Mesendoderm (in vitro differentiated cells): ENCODE measurements around the gene SMIM3.
A peak's percentile ranks its signal among the peaks of the same experiment; 100 is the strongest.

Source experiments
- DNase-seq: peaks from one replicate; pipeline ENCODE4 v3.0.0; 2013
- H2AK5ac ChIP-seq: 2 replicates; pipeline ENCODE4 v1.6.1; 2013; ENCODE audit warnings: low read length, inconsistent platforms
- H2BK120ac ChIP-seq: 2 replicates; pipeline ENCODE4 v1.6.1; 2013; ENCODE audit warnings: low read depth, mild to moderate bottlenecking, low read length, moderate library complexity, mixed read lengths
- H2BK15ac ChIP-seq: replicated peaks from 2 replicates; pipeline ENCODE4 v1.6.1; 2013; ENCODE audit warnings: low read depth, mild to moderate bottlenecking, moderate library complexity
- H2BK5ac ChIP-seq: 2 replicates; pipeline ENCODE4 v1.6.1; 2013; ENCODE audit warnings: low read length, inconsistent platforms
- H3K18ac ChIP-seq: 2 replicates; pipeline ENCODE4 v1.6.1; 2013; ENCODE audit warnings: mild to moderate bottlenecking, low read length, mixed read lengths
- H3K23ac ChIP-seq: one replicate; pipeline ENCODE4 v1.6.1; 2013; ENCODE audit warnings: low read length
- H3K27ac ChIP-seq: 2 replicates; pipeline ENCODE4 v1.5.1; 2013; ENCODE audit warnings: low read depth, mild to moderate bottlenecking, inconsistent platforms, low read length, moderate library complexity
- H3K27me3 ChIP-seq: 2 replicates; pipeline ENCODE4 v1.6.1; 2013; ENCODE audit warnings: low read length, control low read depth, mild to moderate bottlenecking, inconsistent platforms; ENCODE audit not compliant: insufficient read depth, poor library complexity
- H3K36me3 ChIP-seq: 2 replicates; pipeline ENCODE4 v1.6.1; 2013; ENCODE audit warnings: low read length, inconsistent platforms; ENCODE audit not compliant: control insufficient read depth, insufficient read depth
- H3K4ac ChIP-seq: one replicate; pipeline ENCODE4 v1.6.1; 2013; ENCODE audit warnings: low read depth, mild to moderate bottlenecking, low read length, moderate library complexity
- H3K4me1 ChIP-seq: 2 replicates; pipeline ENCODE4 v1.6.1; 2013; ENCODE audit warnings: low read depth, low read length, inconsistent platforms; ENCODE audit not compliant: control insufficient read depth
- H3K4me2 ChIP-seq: 2 replicates; pipeline ENCODE4 v1.6.1; 2013; ENCODE audit warnings: low read length
- H3K4me3 ChIP-seq: 2 replicates; pipeline ENCODE4 v1.5.1; 2013; ENCODE audit warnings: mild to moderate bottlenecking, low read length
- H3K56ac ChIP-seq: one replicate; pipeline ENCODE4 v1.6.1; 2013; ENCODE audit warnings: low read length
- H3K79me1 ChIP-seq: 2 replicates; pipeline ENCODE4 v1.6.1; 2013; ENCODE audit warnings: low read length, inconsistent platforms
- H3K79me2 ChIP-seq: 2 replicates; pipeline ENCODE4 v1.6.1; 2013; ENCODE audit warnings: mild to moderate bottlenecking, low read length; ENCODE audit not compliant: control insufficient read depth, insufficient read depth
- H3K9ac ChIP-seq: 2 replicates; pipeline ENCODE4 v1.6.1; 2013; ENCODE audit warnings: low read length, inconsistent platforms
- H4K5ac ChIP-seq: one replicate; pipeline ENCODE4 v1.6.1; 2013; ENCODE audit warnings: low read length
- H4K8ac ChIP-seq: one replicate; pipeline ENCODE4 v1.6.1; 2013; ENCODE audit warnings: low read depth, mild to moderate bottlenecking, control low read depth, low read length, moderate library complexity
- WGBS: extraction: QIAGEN DNeasy Blood & Tissue Kit; methylation state at CpG from one replicate; pipeline ENCODE4 v1.1.7; 2013; ENCODE audit warnings: low lambda C conversion rate, missing lambda C conversion rate; ENCODE audit not compliant: insufficient coverage; ENCODE audit errors: extremely low coverage; 5-methylcytosine and 5-hydroxymethylcytosine counted together

The SMIM3 gene

DNA sequence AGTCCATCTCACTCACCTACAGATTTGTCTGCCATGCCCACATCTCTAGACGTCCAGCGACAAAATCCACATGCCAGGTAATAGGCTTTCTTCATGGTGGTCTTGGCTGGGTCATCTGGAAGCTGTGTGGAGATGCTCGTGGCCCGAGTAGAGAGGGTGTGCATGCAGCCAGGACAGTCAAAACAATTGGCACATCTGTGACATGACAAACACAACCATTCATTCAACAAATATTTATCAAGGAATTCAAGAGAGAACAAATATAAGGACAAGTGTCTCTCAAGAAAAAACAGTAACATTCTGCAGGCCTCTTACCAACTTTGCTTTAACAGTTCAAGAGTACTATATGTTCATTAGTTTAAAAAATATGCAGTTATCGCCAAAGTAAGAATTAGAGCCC lies 25.1 kb upstream of the SMIM3 start:
- H3K23ac ChIP-seq: no peak overlapping the region
- no peak overlapping the region for H3K27ac ChIP-seq
- H3K56ac ChIP-seq: no peak overlapping the region
- peaks cover 7% of the 10 kb centered on the region for H3K79me2 ChIP-seq
- H4K5ac ChIP-seq: no peak overlapping the region
- no peak overlapping the region for H4K8ac ChIP-seq
- H3K9ac ChIP-seq: no peak overlapping the region
- H3K4me1 ChIP-seq: peaks cover 2% of the 10 kb centered on the region
- no peaks in the 10 kb centered on the region for H3K27me3 ChIP-seq
- H3K36me3 ChIP-seq: peaks cover 3% of the 10 kb centered on the region
- no peak overlapping the region for H3K4me2 ChIP-seq
- H2BK15ac ChIP-seq: no peak overlapping the region
- no CpG with 5 or more reads among the region's 5 CpGs for WGBS
- H3K79me1 ChIP-seq: peaks cover 6% of the 10 kb centered on the region
- no peak overlapping the region for H2BK5ac ChIP-seq
- H3K4ac ChIP-seq: no peak overlapping the region
- DNase-seq: no peak
- H2AK5ac ChIP-seq: no peak overlapping the region
- H3K4me3 ChIP-seq: no peak overlapping the region
- H2BK120ac ChIP-seq: no peak overlapping the region
- no peak overlapping the region for H3K18ac ChIP-seq

GRCh38 chr5:150753863-150754262 lies 24.7 kb upstream of the SMIM3 start:
- DNase-seq: no peak
- no peak overlapping the region for H2BK5ac ChIP-seq
- H3K4me1 ChIP-seq: peaks cover 2% of the 10 kb centered on the region
- peaks cover 3% of the 10 kb centered on the region for H3K36me3 ChIP-seq
- H3K56ac ChIP-seq: no peak overlapping the region
- H3K4me2 ChIP-seq: no peak overlapping the region
- H3K27me3 ChIP-seq: no peaks in the 10 kb centered on the region
- H4K5ac ChIP-seq: no peak overlapping the region
- no peak overlapping the region for H3K27ac ChIP-seq
- no CpG with 5 or more reads among the region's 1 CpG for WGBS
- H3K9ac ChIP-seq: no peak overlapping the region
- H2BK15ac ChIP-seq: no peak overlapping the region
- no peak overlapping the region for H3K4ac ChIP-seq
- H2AK5ac ChIP-seq: no peak overlapping the region
- H3K23ac ChIP-seq: no peak overlapping the region
- H3K4me3 ChIP-seq: no peak overlapping the region
- H2BK120ac ChIP-seq: no peak overlapping the region
- H3K79me1 ChIP-seq: peaks cover 6% of the 10 kb centered on the region
- H4K8ac ChIP-seq: no peak overlapping the region
- no peak overlapping the region for H3K18ac ChIP-seq
- H3K79me2 ChIP-seq: peaks cover 7% of the 10 kb centered on the region

- Histone ChIP-seq H3K4me1 (peaks cover 2% of the 10 kb centered on the region), H3K36me3 (peaks cover 3% of the 10 kb centered on the region), H3K27ac (no peak overlapping the region), H4K8ac (no peak overlapping the region), H3K79me1 (peaks cover 5% of the 10 kb centered on the region), H3K79me2 (peaks cover 7% of the 10 kb centered on the region), H2BK5ac (no peak overlapping the region), H3K56ac (no peak overlapping the region), H3K4me2 (no peak overlapping the region), H2BK120ac (no peak overlapping the region), H3K23ac (no peak overlapping the region), H3K4ac (no peak overlapping the region), H2AK5ac (no peak overlapping the region), H3K9ac (peak overlapping the region; percentile 1), H3K27me3 (no peaks in the 10 kb centered on the region), H2BK15ac (no peak overlapping the region), H3K18ac (no peak overlapping the region), H3K4me3 (no peak overlapping the region), H4K5ac (no peak overlapping the region)
- DNase-seq: no peak
- no CpG with 5 or more reads among the region's 1 CpG for WGBS
Observed at GRCh38 chr5:150757087-150757649, 21.4 kb upstream of the SMIM3 start.

DNA sequence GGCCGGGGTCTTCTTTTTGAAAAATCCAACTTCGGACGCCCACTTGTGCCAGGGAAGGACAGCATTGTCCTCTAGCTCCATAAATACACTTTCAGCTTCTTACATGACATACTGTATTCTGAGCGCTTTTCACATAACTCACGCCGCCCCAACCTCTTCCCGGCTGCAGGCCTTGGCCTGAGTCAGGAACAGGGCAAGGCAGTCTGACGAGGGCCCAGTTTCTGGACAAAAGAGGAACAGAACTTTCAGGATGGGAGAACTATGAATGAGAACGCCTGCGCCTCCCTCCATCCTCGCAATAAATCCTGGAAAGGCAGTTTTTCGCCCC lies 20.4 kb upstream of the SMIM3 start:
- Histone ChIP-seq H2BK15ac (no peak overlapping the region), H3K4me2 (peak overlapping the region; percentile 52), H3K79me2 (peaks cover 7% of the 10 kb centered on the region), H3K79me1 (peaks cover 5% of the 10 kb centered on the region), H2AK5ac (no peak overlapping the region), H2BK120ac (no peak overlapping the region), H3K36me3 (peaks cover 3% of the 10 kb centered on the region), H4K5ac (no peak overlapping the region), H3K4ac (peak overlapping the region; percentile 71), H3K23ac (no peak overlapping the region), H3K4me3 (peak overlapping the region; percentile 89), H3K27ac (peak overlapping the region; percentile 68), H3K27me3 (no peaks in the 10 kb centered on the region), H3K4me1 (peaks cover 2% of the 10 kb centered on the region), H2BK5ac (no peak overlapping the region), H3K9ac (peak overlapping the region; percentile 92), H3K18ac (no peak overlapping the region), H3K56ac (peak overlapping the region; percentile 96), H4K8ac (no peak overlapping the region)
- DNase-seq: no peak
- WGBS: no CpG with 5 or more reads among the region's 12 CpGs

- Histone ChIP-seq H4K8ac (peak within 1 kb of the TSS; percentile 58), H2BK120ac (no peak within 1 kb of the TSS), H3K4ac (peak within 1 kb of the TSS; percentile 71), H3K79me2 (peaks cover 7% of the 10 kb centered on the region), H3K27me3 (no peaks in the 10 kb centered on the region), H3K4me3 (peak within 1 kb of the TSS; percentile 89), H3K4me1 (peaks cover 2% of the 10 kb centered on the region), H2AK5ac (no peak within 1 kb of the TSS), H2BK15ac (no peak within 1 kb of the TSS), H3K23ac (no peak within 1 kb of the TSS), H3K18ac (peak within 1 kb of the TSS; percentile 55), H3K9ac (peak within 1 kb of the TSS; percentile 92), H3K56ac (peak within 1 kb of the TSS; percentile 96), H3K36me3 (no peaks in the 10 kb centered on the region), H3K79me1 (peaks cover 5% of the 10 kb centered on the region), H3K4me2 (peak within 1 kb of the TSS; percentile 52), H3K27ac (peak within 1 kb of the TSS; percentile 91), H4K5ac (peak within 1 kb of the TSS; percentile 9), H2BK5ac (peak within 1 kb of the TSS; percentile 58)
- DNase-seq: peak; percentile 100
- WGBS: no CpG with 5 or more reads among the region's 51 CpGs
Observed at GRCh38 chr5:150758531-150759333, 19.8 kb upstream of the SMIM3 start, which contains the start of gene DCTN4. Gene DCTN4 (minus strand): TSS chr5:150759017. CDS start chr5:150758993, 24 bp downstream.
